GM19099 (cell line): Measurements from ENCODE around the gene PAPSS1.

Experiments
- POLR2A ChIP-seq: IDR thresholded peaks from 3 replicates; pipeline ENCODE4 v1.6.1; 2011; ENCODE audit warnings: low read depth; ENCODE audit not compliant: insufficient read length; ENCODE audit errors: extremely low read depth

The PAPSS1 gene

GRCh38 chr4:107655289-107655688 lies 64.7 kb downstream of the PAPSS1 start:
- no peak for TF ChIP-seq POLR2A

DNA sequence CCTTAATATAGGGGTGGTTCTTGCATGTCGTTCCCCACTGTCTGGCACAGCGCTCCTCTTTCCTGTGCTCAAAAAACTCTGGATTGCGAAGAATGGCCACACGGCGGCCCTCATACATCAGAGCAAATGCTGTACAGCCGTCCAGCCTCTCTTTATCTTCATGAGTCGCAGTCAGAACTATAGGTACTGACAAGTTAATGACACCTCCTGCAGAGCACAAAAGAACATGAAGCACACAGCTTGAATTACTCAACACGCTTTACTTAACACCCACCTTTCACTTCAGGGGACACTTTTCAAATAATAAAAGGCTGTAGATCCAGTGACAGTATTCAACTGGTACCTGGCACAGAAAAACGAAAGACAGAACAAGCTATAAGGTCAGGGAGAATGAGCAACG lies 65.3 kb downstream of the PAPSS1 start:
- no peak for TF ChIP-seq POLR2A

- TF ChIP-seq POLR2A = no peak
These were observed 69.8 kb downstream of the PAPSS1 start for GRCh38 chr4:107650251-107650650.

- TF ChIP-seq POLR2A = no peak
These were observed 71.6 kb downstream of the PAPSS1 start for GRCh38 chr4:107648178-107648991.

- TF ChIP-seq POLR2A = no peak
These were observed 72.4 kb downstream of the PAPSS1 start for GRCh38 chr4:107647591-107647990.

DNA sequence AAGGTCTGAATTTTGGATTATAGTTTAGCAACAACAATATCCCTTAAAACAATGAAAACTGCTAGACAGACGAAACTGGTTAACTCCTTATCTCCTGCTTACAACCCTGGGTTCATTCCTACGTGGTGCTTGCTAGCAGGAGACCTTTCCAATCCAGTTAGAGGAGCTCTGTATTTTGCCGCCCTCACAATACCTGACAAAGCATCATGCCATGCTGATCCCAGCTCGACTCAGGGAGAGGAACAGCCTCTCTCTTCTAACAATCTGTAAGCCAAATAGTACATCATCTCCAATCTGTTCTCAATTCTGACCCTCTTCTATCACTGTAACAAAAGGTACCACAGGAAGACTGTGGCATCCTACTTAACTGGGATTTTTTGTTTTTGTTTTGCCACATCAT lies 74.4 kb downstream of the PAPSS1 start:
- TF ChIP-seq POLR2A = no peak

- TF ChIP-seq POLR2A = no peak
These were observed 77.0 kb downstream of the PAPSS1 start for GRCh38 chr4:107643021-107643420.

DNA sequence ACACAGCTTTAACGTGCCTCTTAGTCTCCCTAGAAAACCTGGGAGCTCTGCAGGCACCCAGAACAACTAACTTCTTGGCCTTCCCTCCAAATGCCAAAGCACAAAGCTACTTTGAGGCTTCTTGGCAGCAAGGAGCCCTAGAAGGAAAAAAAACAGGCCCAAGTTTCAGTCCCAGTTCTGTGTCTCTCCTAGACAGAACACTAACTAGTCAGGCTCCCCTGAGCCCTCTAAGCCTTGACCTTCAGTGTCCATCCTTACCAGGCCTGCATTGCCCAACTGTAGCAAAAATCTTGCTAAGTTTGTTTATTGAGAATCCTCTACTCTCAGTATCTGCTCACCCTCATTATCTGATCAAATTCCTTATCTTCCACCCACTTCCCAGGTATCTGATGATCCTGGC lies 79.2 kb downstream of the PAPSS1 start:
- TF ChIP-seq POLR2A = no peak

GRCh38 chr4:107640197-107640596 lies 79.8 kb downstream of the PAPSS1 start:
- no peak for TF ChIP-seq POLR2A

- no peak for TF ChIP-seq POLR2A
These were observed 84.3 kb downstream of the PAPSS1 start for GRCh38 chr4:107635735-107636134.

DNA sequence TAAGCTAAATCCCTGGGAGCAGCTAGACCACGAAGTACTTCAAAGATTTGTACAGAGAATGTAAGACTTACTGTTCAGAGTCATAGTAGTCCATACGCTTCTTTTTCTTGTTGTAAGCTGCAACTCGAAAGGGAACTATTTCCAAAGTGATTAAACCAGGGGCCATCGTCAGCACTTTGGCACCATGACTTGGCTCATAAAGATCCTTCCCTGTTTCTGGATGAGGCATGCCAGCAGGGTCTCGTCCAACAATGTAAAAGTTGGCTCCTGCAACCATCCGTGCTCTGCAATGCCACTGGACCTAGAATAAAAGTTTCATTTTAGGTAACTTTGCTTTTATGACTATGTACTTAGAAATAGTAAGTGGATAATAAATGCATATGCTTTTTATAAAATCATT lies 88.5 kb downstream of the PAPSS1 start:
- TF ChIP-seq POLR2A = no peak

DNA sequence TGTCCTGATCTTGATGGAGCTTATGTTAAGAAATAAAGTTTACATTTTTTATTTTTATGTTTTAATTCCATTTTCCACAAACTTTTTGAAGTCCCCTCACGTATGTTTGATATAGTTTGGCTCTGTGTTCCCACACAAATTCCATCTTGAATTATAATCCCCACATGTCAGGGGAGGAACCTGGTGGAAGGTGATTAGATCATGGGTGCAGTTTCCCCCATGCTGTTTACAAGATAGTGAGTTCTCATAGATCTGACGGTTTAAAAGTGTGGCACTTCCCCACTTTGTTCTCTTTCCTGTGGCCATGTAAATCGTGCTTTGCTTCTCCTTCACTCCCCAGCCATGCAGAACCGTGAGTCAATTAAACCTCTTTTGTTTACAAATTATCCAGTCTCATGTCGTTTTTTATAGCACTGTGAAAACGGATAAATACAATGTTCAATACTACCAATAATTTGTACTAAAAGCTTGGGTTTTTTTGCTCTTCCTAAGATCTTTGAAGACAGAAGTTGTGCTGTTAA lies 89.8 kb downstream of the PAPSS1 start:
- TF ChIP-seq POLR2A = no peak

- no peak for TF ChIP-seq POLR2A
These were observed 90.7 kb downstream of the PAPSS1 start for GRCh38 chr4:107629318-107629717.

GRCh38 chr4:107625391-107625902 lies 94.6 kb downstream of the PAPSS1 start:
- TF ChIP-seq POLR2A = no peak

DNA sequence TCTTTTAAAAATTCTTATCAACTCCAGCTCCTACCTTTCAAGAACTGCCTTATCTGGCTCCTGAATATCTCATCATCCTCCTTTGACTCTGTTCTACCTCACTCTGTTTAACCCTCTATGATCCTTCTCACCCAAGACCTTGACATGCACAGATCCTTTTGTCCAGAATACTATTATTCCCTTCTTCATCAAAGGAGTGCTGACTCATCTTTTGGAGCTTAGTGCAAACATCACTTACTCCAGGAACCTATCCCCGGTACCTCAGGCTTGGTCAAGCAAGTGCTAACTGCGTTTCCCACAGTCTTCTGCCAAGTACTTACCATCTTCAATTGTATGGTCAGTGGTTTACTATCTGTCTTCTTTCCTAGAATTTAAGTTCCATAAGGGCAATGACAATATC lies 96.0 kb downstream of the PAPSS1 start:
- no peak for TF ChIP-seq POLR2A

- TF ChIP-seq POLR2A = no peak
These were observed 98.0 kb downstream of the PAPSS1 start for GRCh38 chr4:107622006-107622405.

DNA sequence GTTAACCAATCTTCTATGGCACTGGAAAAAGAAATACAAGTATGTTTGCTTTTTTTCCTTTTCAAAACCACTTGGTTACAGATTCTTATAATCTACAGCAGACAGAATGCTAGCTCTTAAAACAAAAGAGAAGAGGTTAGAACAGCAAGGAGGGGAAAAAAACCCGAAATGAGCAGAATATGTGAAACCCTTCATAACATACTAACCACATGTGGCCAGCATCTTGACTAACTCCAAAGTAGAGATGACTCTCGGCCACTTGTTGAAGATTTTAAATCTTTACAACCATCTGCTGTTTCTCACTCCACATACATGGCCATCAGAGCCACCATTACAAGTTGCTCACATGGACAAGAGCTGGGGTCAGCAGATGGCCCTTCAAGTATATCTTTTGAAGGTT lies 100.3 kb downstream of the PAPSS1 start:
- no peak for TF ChIP-seq POLR2A

DNA sequence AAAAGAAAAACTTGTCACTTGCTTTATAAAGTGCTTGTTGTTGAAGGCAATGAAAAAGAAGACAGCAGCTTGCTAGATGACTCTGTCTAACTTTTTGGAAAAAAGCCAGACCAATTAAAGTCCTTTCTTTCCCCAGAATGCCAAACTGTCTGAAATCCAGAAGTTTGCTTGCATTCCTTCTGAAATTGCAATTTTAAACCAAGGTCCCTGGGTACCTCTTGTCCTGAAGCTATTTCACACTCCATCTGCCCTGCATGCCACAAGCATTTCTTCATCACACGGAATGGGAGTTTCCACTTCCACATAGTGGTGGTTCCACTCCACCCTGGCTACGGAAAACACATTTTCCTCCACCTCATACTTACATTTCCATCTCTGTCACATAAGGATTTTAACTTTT lies 101.0 kb downstream of the PAPSS1 start:
- TF ChIP-seq POLR2A = no peak
